ENCODE results near the gene PRDM10.
"Not testable (repeated sequence)": the region's sequence is repeated elsewhere in the genome, so short reads cannot be mapped to it uniquely, and the experiment has no call there.

PRDM10 gene

GRCh38 chr11:129979046-129979605 is 23.5 kb downstream of the PRDM10 start:
- no peak for DNase-seq (ENCODE audit: extremely low read depth in 1 of 2, low read depth in 1 of 2)

DNA sequence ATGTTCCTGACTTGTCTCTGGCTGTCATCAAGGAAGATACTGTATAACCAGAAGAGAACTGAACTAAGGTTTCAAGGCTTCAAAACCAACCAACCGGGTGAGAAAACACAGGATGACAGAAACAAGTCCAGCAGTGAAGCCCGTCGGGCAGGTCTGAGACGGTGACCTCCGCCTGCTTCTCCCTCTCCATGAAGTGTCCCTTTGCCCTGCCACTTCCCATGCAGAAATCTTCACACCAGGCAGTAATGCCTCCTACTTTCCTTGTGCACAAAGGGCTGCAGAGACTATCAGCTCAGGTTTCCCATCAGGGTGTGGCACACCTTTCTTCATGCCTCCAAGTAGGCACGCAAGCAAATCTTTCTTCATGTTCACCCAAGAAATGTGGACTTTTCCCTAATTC is 24.2 kb downstream of the PRDM10 start:
- no peak for DNase-seq (ENCODE audit: extremely low read depth in 1 of 2, low read depth in 1 of 2)

DNA sequence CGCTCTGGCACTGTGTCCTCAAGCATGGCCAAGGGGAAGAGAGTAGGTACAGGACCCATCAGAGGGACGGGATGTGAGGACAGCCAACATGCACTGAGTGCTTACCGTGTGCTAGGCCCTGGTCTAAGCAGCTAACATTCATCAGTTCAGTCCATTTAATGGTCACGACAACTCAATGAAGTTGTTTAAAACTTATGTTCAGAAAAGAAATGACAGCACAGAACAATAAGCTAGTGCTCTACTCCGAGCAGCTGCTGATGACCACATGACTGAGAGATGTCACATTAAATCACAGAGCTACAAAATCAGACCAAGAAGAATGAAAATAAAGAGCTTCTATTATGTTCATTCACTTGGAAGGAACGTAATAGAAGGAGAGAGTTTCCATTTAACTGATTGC is 26.3 kb downstream of the PRDM10 start:
- DNase-seq (ENCODE audit: extremely low read depth in 1 of 2, low read depth in 1 of 2), result no peak

DNA sequence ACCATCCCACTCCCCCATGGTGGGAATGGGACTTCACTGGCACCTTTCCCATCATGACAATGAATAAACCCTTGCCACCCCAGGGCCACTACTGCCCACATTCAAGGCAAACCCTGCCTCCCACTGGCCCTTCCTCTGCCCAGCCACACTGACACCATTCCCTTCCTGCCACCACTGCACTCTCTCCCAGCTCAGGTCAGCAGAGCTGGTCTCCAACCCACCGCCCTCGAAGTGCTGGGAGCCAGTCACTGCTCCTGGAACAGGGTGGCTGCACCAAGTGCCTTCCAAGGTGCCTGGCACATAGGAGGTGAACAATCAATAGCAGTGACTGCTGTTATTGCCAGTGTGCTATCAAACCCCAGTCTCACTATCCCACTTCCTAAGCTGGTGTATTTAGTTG is 27.1 kb downstream of the PRDM10 start:
- no peak for DNase-seq (ENCODE audit: extremely low read depth in 1 of 2, low read depth in 1 of 2)

GRCh38 chr11:129974672-129975071 is 28.0 kb downstream of the PRDM10 start:
- DNase-seq (ENCODE audit: extremely low read depth in 1 of 2, low read depth in 1 of 2), result no peak

DNA sequence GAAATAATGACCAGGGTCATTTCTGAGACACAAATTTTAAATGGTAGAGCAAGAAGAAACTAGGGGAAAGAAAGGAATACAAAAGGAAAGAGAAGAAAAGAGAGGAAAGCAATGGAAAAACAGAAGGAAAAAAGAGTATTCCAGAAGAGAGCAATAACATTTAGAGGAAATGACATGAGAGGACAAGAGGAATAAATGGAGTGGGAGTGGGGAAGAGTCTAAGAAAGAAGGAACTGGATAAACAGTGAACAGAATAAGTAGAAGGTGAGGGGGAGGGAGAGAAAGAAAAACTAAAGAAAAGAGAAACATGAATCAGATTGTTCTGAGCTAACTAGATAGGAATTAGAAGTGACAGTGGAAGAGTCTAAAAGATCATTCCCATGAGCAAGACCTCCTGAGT is 28.4 kb downstream of the PRDM10 start:
- DNase-seq (ENCODE audit: extremely low read depth in 1 of 2, low read depth in 1 of 2), result no peak

- no peak for DNase-seq (ENCODE audit: extremely low read depth in 1 of 2, low read depth in 1 of 2)
Observed at GRCh38 chr11:129973809-129974208, 28.8 kb downstream of the PRDM10 start.

DNA sequence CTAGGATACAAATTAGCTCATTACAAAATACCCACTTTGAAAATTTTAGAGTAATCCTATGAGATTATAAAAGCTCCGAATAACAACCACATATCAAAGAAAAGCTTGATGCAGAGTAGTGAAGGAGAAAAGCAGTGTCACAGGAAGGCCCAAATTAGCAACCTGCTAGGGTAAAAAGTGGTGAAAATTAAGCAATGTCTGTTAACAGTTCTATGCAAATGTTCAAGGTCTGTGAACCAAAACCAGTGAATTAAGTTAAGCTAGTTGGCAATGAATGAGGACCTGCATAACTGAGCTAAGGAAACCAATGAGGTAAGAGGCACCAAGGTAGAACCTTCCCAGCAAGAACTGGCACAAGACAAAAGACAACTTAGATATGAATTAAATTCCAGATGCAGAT is 29.6 kb downstream of the PRDM10 start:
- no peak for DNase-seq (ENCODE audit: extremely low read depth in 1 of 2, low read depth in 1 of 2)

DNA sequence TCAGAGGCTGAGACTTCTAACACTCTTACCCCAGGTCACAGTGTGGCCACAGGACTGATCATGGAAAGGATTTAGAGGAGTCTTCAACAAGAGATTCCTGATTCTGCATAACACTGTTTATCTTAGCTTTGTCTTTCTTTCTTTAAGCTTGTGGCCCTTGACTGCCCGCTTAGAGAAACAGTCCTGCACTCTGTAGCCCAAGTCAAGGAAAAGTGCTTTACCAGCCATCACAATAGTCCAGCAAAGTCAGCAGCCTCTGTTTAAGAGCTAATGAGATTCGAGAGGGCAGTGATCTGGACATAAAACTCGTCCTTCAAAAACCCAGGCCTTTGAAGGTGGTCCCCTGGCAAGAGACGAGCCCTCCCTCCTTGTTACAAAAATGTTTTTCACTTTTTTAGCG is 30.0 kb downstream of the PRDM10 start:
- DNase-seq (ENCODE audit: extremely low read depth in 1 of 2, low read depth in 1 of 2), result no peak

GRCh38 chr11:129971856-129972255 is 30.8 kb downstream of the PRDM10 start:
- not testable (repeated sequence) for DNase-seq (ENCODE audit: extremely low read depth in 1 of 2, low read depth in 1 of 2)

DNA sequence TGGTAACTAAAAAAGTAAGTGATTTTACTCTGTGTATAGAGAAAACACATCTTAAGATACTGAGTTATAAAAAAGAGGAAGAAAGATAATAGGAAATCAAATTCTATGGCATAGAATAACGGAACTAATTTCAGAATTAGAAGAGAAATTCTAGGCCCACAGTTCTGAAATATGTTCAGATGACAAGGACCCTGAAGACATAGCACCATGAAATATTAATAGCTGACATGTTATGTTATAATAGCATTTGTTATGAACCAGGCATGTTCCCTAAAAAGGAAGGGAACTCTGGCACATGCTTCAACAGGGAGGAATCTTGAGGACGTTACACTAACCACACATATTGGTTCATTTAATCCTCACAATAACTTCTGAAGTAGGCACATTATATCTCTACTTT is 32.7 kb downstream of the PRDM10 start:
- no peak for DNase-seq (ENCODE audit: extremely low read depth in 1 of 2, low read depth in 1 of 2)

GRCh38 chr11:129968591-129969419 is 33.8 kb downstream of the PRDM10 start:
- no peak for DNase-seq (ENCODE audit: extremely low read depth in 1 of 2, low read depth in 1 of 2)

DNA sequence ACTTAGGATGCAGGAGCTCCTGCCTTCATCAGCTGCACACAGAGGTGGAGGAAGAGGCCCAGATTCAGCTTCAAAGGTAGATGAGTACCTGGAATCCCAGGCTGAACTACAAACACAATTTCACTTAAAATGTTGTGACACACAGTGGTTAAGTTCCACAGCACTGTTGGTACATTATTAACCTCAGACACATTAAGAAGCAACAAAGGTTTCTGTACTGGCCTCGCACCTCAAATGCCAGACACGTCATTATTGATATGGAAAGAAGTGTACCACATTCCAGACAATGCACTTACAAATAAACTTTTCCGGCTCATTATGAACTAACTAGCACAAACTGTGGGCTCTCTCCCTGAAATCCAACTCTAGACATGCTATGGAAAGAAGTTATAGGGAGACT is 34.6 kb downstream of the PRDM10 start:
- DNase-seq (ENCODE audit: extremely low read depth in 1 of 2, low read depth in 1 of 2), result no peak

DNA sequence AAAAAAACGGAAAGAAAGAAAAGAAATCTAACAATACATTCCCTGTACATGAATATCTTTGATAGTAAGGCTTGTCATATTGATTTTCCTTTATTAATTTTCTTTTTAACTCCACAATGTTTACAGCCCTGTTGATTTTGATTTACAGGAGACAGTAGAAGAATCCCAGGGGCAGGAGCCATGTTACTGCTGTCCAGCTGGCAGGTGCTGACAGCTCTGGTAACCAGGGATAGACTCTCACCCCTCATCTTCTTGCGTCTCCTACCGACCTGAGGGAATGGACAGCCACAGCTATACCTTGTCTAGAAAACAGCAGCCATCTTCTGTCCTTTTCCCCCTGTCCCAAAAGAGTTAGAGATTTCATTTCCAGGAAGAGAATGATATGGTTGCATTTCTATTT is 37.4 kb downstream of the PRDM10 start:
- no peak for DNase-seq (ENCODE audit: extremely low read depth in 1 of 2, low read depth in 1 of 2)

DNA sequence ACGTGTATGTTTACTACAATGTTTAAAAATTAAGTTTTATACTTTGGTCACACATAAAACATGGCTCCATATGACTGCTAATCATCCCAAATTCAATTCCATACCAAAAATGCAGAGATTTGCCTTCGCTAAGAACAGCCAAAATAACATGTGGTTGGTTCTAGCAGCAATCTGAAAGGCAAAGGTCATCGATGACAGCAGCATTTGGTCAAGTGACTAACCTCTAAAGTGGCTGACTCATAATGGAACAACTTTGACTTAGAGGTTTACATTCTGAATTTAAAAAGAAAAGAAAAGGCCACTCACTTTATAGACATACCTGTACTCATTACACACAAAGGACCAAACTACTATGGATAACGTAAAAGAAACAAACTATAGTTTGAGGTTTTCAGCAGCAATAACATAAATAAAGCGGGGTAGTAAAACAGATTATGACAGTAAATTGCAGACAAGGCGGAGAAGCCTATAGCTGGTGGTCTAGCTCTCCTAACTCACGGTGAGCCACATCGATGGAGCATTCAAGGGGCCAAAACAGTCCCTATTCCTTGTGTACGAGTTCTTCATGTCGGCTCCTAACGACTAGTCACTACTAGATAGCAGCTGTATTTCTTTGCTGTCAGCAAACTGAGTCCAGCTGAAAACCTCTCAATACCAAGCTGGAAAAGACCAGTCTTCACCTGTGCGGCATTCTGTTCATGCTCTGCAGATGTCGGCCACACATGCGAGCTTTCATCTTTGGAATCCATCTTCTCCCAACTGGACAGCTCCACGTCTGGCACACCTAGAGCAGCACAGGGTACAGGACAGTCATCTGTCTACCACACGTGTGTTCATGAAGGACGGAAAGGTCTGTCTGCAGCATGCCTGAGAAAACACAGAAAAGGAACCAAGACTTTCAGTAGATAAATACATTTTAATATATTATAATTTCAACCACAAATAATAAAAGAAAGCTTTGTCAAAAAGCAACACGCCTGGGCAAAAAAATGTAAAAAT is 42.1 kb downstream of the PRDM10 start:
- no peak for DNase-seq (ENCODE audit: extremely low read depth in 1 of 2, low read depth in 1 of 2)

GRCh38 chr11:129959687-129960086 is 42.9 kb downstream of the PRDM10 start:
- no peak for DNase-seq (ENCODE audit: extremely low read depth in 1 of 2, low read depth in 1 of 2)

DNA sequence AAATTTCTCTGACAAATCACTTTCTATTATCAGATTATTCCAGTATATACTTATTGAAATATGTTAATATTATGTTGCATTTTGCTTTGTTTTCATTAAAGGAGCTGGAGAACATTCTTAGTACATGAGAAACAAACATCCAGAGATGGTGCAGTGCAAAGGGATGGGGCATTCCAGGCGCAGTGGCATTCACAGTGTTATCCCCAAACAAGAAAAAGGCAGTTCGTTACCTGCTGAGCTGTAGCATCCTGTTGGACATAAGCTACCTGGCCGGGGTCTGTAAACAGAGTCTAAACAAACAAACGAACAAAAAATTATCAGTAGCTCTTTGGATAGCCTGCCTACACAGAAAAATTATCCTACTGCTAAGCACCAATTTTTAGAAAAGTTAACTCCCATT is 47.4 kb downstream of the PRDM10 start:
- no peak for DNase-seq (ENCODE audit: extremely low read depth in 1 of 2, low read depth in 1 of 2)

DNA sequence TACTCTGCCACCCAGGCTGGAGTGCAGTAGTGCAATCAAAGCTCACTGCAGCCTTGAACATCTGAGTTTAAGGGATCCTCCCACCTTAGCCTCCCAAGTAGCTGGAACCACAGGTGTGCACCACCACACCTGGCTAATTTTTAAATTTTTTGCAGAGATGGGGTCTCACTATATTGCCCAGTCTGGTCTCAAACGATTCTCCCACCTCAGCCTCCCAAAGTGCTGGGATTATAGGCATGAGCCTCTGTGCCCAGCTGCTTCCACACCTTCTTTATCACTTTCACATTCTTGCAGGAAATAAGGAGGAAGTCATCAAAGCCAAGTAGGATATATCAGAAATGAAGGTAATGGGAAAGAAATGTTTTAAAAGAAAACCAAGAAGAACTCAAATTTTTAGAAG is 47.9 kb downstream of the PRDM10 start:
- DNase-seq (ENCODE audit: extremely low read depth in 1 of 2, low read depth in 1 of 2), result not testable (repeated sequence)

DNA sequence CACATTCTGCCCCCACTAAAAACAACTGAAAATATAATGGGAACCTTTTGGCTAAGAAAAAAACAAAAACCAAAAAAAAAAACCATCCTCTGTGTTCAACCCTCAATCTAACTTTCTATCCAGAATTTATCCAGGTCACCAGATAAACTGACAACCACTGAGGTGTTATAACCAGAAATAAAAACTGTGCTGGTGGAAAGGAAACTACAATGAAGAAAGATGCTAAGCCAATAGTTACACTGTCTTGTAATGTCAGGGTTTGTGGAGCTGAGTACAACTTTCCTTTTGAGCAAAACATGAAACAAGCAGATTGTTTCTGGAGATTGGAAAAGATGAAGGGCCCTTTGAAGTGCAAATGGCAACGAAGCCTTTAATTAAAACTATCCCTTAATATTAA is 50.8 kb downstream of the PRDM10 start:
- DNase-seq (ENCODE audit: extremely low read depth in 1 of 2, low read depth in 1 of 2), result no peak

- no peak for DNase-seq (ENCODE audit: extremely low read depth in 1 of 2, low read depth in 1 of 2)
Observed at GRCh38 chr11:129951201-129951865, 51.3 kb downstream of the PRDM10 start.
